ENCODE data around the gene CYB5D1. TPM values are rescaled to one million over a fixed set of nuclear protein-coding genes. Genes with fewer than 3 reads are reported as not detected.

The CYB5D1 gene
- polyA plus RNA-seq, 4 donors: 10.6 to 28.9 (median 24.4) TPM

GRCh38 chr17:7843536-7844291 lies 14.1 kb upstream of the CYB5D1 start:
- DNase-seq (ENCODE audit: low read depth in 4 of 4, low spot score in 3 of 4): peak in 1 of 4 donors; percentile 65

GRCh38 chr17:7844292-7845154 lies 13.3 kb upstream of the CYB5D1 start:
- DNase-seq (ENCODE audit: low read depth in 4 of 4, low spot score in 3 of 4): peak; percentile 76 to 91 (median 82)

GRCh38 chr17:7845359-7846062 lies 12.3 kb upstream of the CYB5D1 start:
- DNase-seq (ENCODE audit: low read depth in 4 of 4, low spot score in 3 of 4): no peak

GRCh38 chr17:7846063-7846735 lies 11.6 kb upstream of the CYB5D1 start:
- DNase-seq (ENCODE audit: low read depth in 4 of 4, low spot score in 3 of 4): no peak

GRCh38 chr17:7846765-7847661 lies 10.8 kb upstream of the CYB5D1 start:
- no peak for DNase-seq (ENCODE audit: low read depth in 4 of 4, low spot score in 3 of 4)

GRCh38 chr17:7848131-7848579 lies 9.6 kb upstream of the CYB5D1 start:
- no peak for DNase-seq (ENCODE audit: low read depth in 4 of 4, low spot score in 3 of 4)

GRCh38 chr17:7848739-7849129 lies 9.1 kb upstream of the CYB5D1 start:
- DNase-seq (ENCODE audit: low read depth in 4 of 4, low spot score in 3 of 4): no peak

- no peak for DNase-seq (ENCODE audit: low read depth in 4 of 4, low spot score in 3 of 4)
Measured at GRCh38 chr17:7849130-7849750, 8.6 kb upstream of the CYB5D1 start.

- no peak for DNase-seq (ENCODE audit: low read depth in 4 of 4, low spot score in 3 of 4)
Measured at GRCh38 chr17:7849751-7850504, 7.9 kb upstream of the CYB5D1 start.

GRCh38 chr17:7850701-7851437 lies 6.9 kb upstream of the CYB5D1 start:
- DNase-seq (ENCODE audit: low read depth in 4 of 4, low spot score in 3 of 4): no peak

- DNase-seq (ENCODE audit: low read depth in 4 of 4, low spot score in 3 of 4): peak in 3 of 4 donors; percentile 75 to 82 (median 77)
Measured at GRCh38 chr17:7851438-7852261, 6.2 kb upstream of the CYB5D1 start.

GRCh38 chr17:7852262-7852670 lies 5.5 kb upstream of the CYB5D1 start:
- no peak for DNase-seq (ENCODE audit: low read depth in 4 of 4, low spot score in 3 of 4)

GRCh38 chr17:7852919-7853690 lies 4.7 kb upstream of the CYB5D1 start:
- DNase-seq (ENCODE audit: low read depth in 4 of 4, low spot score in 3 of 4): no peak

GRCh38 chr17:7853691-7854038 lies 4.1 kb upstream of the CYB5D1 start:
- no peak for DNase-seq (ENCODE audit: low read depth in 4 of 4, low spot score in 3 of 4)

GRCh38 chr17:7854078-7854777 lies 3.6 kb upstream of the CYB5D1 start:
- DNase-seq (ENCODE audit: low read depth in 4 of 4, low spot score in 3 of 4): no peak
